SK-N-SH (cell line): ENCODE results near the gene LYZL6.

Source experiments
- CHD2 ChIP-seq: fragments of 150-350 bp; IDR thresholded peaks from 2 replicates; pipeline ENCODE4 v1.6.1; 2018; ENCODE audit warnings: low read length; ENCODE audit not compliant: partially characterized antibody
- EP300 ChIP-seq, 2 experiments: IDR thresholded peaks; 2 replicates each; pipeline versions ENCODE4 v1.4.0 to v1.6.1; 2012; ENCODE audit warnings: borderline replicate concordance in 1 of 2, low read depth in 1 of 2, low read length in 1 of 2
- MEF2A ChIP-seq: IDR thresholded peaks from 2 replicates; pipeline ENCODE4 v1.4.0; 2012; ENCODE audit warnings: low read depth, borderline replicate concordance
- POLR2AphosphoS5 ChIP-seq: IDR thresholded peaks from 2 replicates; pipeline ENCODE4 v1.6.1; 2012; ENCODE audit warnings: low read depth, low read length
- RCOR1 ChIP-seq: fragments of 150-350 bp; IDR thresholded peaks from 2 replicates; pipeline ENCODE4 v1.6.1; 2017; ENCODE audit warnings: antibody characterized with exemption, low read length
- SMC3 ChIP-seq: IDR thresholded peaks from 2 replicates; pipeline ENCODE4 v1.6.1; 2012; ENCODE audit warnings: low read depth, low read length, improper control_type of control experiment
- TAF1 ChIP-seq: IDR thresholded peaks from 2 replicates; pipeline ENCODE4 v1.6.1; 2012; ENCODE audit warnings: low read depth, mild to moderate bottlenecking, low read length, moderate library complexity, borderline replicate concordance
- TCF12 ChIP-seq: IDR thresholded peaks from 2 replicates; pipeline ENCODE4 v1.4.0; 2012
- TF ChIP-seq, protein P1 (sequence below): fragments of 200-600 bp; sonication (generic); IDR thresholded peaks from 2 replicates; pipeline ENCODE4 v1.6.1; 2017; ENCODE audit warnings: antibody characterized with exemption, mild to moderate bottlenecking, moderate library complexity
- TF ChIP-seq, protein P2 (sequence below): IDR thresholded peaks from 2 replicates; pipeline ENCODE4 v1.4.0; 2012; ENCODE audit warnings: low read depth
- TF ChIP-seq, protein P3 (sequence below): IDR thresholded peaks from 2 replicates; pipeline ENCODE4 v1.6.1; 2012; ENCODE audit warnings: mild to moderate bottlenecking, low read depth, low read length, moderate library complexity

DNA sequence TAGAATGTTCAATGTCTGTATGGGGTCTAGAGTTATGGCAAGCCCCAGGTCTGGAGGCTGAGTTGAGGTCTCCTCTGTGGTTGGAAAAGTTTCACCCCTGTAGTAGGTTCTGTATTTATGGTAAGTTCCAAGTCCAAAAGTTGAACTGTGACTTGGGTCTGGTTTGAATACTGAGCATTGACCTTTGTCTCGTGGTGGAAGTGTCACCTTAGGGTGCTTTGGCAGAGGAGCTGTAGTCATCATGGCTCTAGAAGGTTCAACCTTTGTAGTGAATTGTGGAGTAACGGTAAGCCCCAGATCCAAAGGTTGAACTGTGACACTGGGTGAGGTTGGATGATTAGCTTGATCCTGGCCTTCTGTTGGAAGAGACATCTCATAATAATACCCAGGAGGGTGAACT, 30.6 kb downstream of the LYZL6 start:
- TF ChIP-seq, protein P1, sequence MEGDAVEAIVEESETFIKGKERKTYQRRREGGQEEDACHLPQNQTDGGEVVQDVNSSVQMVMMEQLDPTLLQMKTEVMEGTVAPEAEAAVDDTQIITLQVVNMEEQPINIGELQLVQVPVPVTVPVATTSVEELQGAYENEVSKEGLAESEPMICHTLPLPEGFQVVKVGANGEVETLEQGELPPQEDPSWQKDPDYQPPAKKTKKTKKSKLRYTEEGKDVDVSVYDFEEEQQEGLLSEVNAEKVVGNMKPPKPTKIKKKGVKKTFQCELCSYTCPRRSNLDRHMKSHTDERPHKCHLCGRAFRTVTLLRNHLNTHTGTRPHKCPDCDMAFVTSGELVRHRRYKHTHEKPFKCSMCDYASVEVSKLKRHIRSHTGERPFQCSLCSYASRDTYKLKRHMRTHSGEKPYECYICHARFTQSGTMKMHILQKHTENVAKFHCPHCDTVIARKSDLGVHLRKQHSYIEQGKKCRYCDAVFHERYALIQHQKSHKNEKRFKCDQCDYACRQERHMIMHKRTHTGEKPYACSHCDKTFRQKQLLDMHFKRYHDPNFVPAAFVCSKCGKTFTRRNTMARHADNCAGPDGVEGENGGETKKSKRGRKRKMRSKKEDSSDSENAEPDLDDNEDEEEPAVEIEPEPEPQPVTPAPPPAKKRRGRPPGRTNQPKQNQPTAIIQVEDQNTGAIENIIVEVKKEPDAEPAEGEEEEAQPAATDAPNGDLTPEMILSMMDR, result no peak
- TF ChIP-seq POLR2AphosphoS5 (no peak), MEF2A (no peak), SMC3 (no peak), TAF1 (no peak), TCF12 (no peak), EP300 (IDR thresholded peaks at IDR 0.05; ENCODE audit: borderline replicate concordance in 1 of 2, low read depth in 1 of 2, low read length in 1 of 2) (no peak), RCOR1 (no peak), CHD2 (no peak)
- TF ChIP-seq, protein P2, sequence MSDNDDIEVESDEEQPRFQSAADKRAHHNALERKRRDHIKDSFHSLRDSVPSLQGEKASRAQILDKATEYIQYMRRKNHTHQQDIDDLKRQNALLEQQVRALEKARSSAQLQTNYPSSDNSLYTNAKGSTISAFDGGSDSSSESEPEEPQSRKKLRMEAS, result no peak
- TF ChIP-seq, protein P3, sequence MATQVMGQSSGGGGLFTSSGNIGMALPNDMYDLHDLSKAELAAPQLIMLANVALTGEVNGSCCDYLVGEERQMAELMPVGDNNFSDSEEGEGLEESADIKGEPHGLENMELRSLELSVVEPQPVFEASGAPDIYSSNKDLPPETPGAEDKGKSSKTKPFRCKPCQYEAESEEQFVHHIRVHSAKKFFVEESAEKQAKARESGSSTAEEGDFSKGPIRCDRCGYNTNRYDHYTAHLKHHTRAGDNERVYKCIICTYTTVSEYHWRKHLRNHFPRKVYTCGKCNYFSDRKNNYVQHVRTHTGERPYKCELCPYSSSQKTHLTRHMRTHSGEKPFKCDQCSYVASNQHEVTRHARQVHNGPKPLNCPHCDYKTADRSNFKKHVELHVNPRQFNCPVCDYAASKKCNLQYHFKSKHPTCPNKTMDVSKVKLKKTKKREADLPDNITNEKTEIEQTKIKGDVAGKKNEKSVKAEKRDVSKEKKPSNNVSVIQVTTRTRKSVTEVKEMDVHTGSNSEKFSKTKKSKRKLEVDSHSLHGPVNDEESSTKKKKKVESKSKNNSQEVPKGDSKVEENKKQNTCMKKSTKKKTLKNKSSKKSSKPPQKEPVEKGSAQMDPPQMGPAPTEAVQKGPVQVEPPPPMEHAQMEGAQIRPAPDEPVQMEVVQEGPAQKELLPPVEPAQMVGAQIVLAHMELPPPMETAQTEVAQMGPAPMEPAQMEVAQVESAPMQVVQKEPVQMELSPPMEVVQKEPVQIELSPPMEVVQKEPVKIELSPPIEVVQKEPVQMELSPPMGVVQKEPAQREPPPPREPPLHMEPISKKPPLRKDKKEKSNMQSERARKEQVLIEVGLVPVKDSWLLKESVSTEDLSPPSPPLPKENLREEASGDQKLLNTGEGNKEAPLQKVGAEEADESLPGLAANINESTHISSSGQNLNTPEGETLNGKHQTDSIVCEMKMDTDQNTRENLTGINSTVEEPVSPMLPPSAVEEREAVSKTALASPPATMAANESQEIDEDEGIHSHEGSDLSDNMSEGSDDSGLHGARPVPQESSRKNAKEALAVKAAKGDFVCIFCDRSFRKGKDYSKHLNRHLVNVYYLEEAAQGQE, result no peak
